Measurements from ENCODE around the gene MYO6.

DNA sequence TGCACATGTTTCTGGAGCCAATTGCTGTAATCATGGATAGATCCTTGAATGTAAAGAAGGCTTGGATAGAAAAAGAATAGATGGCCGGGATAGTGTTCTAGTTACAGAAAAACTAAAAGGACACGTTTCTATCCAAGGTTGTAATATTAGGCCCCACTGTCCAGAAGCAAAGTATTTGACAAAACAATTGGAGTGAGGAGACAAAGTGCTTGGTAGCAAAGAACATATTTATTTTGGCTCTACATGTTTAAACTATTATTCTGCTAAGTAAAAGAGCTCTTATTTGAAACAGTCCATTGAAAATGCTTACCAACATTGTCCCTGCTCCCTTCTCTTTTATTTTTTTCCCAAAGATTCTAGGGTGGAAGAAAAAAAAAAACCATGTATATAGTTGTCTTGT lies 94.4 kb downstream of the MYO6 start:
- TF ChIP-seq, protein P1, sequence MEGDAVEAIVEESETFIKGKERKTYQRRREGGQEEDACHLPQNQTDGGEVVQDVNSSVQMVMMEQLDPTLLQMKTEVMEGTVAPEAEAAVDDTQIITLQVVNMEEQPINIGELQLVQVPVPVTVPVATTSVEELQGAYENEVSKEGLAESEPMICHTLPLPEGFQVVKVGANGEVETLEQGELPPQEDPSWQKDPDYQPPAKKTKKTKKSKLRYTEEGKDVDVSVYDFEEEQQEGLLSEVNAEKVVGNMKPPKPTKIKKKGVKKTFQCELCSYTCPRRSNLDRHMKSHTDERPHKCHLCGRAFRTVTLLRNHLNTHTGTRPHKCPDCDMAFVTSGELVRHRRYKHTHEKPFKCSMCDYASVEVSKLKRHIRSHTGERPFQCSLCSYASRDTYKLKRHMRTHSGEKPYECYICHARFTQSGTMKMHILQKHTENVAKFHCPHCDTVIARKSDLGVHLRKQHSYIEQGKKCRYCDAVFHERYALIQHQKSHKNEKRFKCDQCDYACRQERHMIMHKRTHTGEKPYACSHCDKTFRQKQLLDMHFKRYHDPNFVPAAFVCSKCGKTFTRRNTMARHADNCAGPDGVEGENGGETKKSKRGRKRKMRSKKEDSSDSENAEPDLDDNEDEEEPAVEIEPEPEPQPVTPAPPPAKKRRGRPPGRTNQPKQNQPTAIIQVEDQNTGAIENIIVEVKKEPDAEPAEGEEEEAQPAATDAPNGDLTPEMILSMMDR (IDR thresholded peaks at IDR 0.05) = no peak
- no peak for TF ChIP-seq POLR2A (IDR thresholded peaks at IDR 0.05)
